ENCODE results near the gene SETD1A. TPM values are rescaled to one million over a fixed set of nuclear protein-coding genes. Genes with fewer than 3 reads are reported as not detected.

The SETD1A gene
- total RNA-seq, 6 donors from 2014 or later: 9.1 to 30.4 (median 17.0) TPM

GRCh38 chr16:30997725-30998711 is 40.5 kb downstream of the SETD1A start:
- DNase-seq (no peak), ATAC-seq (ENCODE audit: low FRiP score in 2 of 2) (peak in 1 of 2 donors; percentile 43)
- Histone ChIP-seq H3K9me3 (no peaks in the 10 kb centered on the region), H3K4me3 (peak overlapping the region; percentile 36 to 56 (median 44)), H3K27me3 (no peaks in the 10 kb centered on the region), H3K27ac (peak overlapping the region in 2 of 4 donors; percentile 50 to 84), H3K4me1 (peaks cover 14 to 17% (median 15%) of the 10 kb centered on the region in 4 donors), H3K36me3 (no peaks in the 10 kb centered on the region)
- 60 to 76% methylated on average over 14 to 21 of the region's 21 CpGs for WGBS, 2 donors
- TF ChIP-seq CTCF (IDR thresholded peaks at IDR 0.05) (no peak), POLR2AphosphoS5 (IDR thresholded peaks at IDR 0.05) (no peak), POLR2A (IDR thresholded peaks at IDR 0.05) (no peak), EP300 (IDR thresholded peaks at IDR 0.05) (no peak)

GRCh38 chr16:30998852-30999761 is 41.6 kb downstream of the SETD1A start:
- 70 to 72% methylated on average over 6 of the region's 6 CpGs for WGBS, 2 donors
- ATAC-seq (ENCODE audit: low FRiP score in 2 of 2) (no peak), DNase-seq (no peak)
- peaks cover 14 to 17% (median 15%) of the 10 kb centered on the region in 4 donors for H3K4me1 ChIP-seq
- H3K9me3 ChIP-seq: no peaks in the 10 kb centered on the region
- H3K4me3 ChIP-seq: no peak overlapping the region
- no peak for TF ChIP-seq POLR2A (IDR thresholded peaks at IDR 0.05)
- TF ChIP-seq CTCF (IDR thresholded peaks at IDR 0.05): no peak
- no peak for TF ChIP-seq EP300 (IDR thresholded peaks at IDR 0.05)
- TF ChIP-seq POLR2AphosphoS5 (IDR thresholded peaks at IDR 0.05): no peak
- H3K27me3 ChIP-seq: no peaks in the 10 kb centered on the region
- H3K27ac ChIP-seq: no peak overlapping the region
- no peaks in the 10 kb centered on the region for H3K36me3 ChIP-seq

- no peak for TF ChIP-seq CTCF (IDR thresholded peaks at IDR 0.05)
- TF ChIP-seq POLR2A (IDR thresholded peaks at IDR 0.05): no peak
- no peak for TF ChIP-seq POLR2AphosphoS5 (IDR thresholded peaks at IDR 0.05)
- no peak for TF ChIP-seq EP300 (IDR thresholded peaks at IDR 0.05)
- no peak overlapping the region for H3K27ac ChIP-seq
- H3K4me1 ChIP-seq: peaks cover 14 to 17% (median 15%) of the 10 kb centered on the region in 4 donors
- H3K4me3 ChIP-seq: no peak overlapping the region
- no peaks in the 10 kb centered on the region for H3K36me3 ChIP-seq
- ATAC-seq (ENCODE audit: low FRiP score in 2 of 2): no peak
- no peaks in the 10 kb centered on the region for H3K27me3 ChIP-seq
- DNase-seq: no peak
- WGBS, 2 donors: 77 to 86% methylated on average over 19 of the region's 19 CpGs
- no peaks in the 10 kb centered on the region for H3K9me3 ChIP-seq
These were observed 43.3 kb downstream of the SETD1A start for GRCh38 chr16:31000671-31001382.

GRCh38 chr16:31001507-31002249 is 44.1 kb downstream of the SETD1A start:
- WGBS, 2 donors: 64 to 67% methylated on average over 15 to 16 of the region's 16 CpGs
- TF ChIP-seq POLR2A (IDR thresholded peaks at IDR 0.05) (no peak), CTCF (IDR thresholded peaks at IDR 0.05) (no peak), POLR2AphosphoS5 (IDR thresholded peaks at IDR 0.05) (no peak), EP300 (IDR thresholded peaks at IDR 0.05) (no peak)

More at GRCh38 chr16:31001507-31002249, 44.1 kb downstream of the SETD1A start:
- Histone ChIP-seq H3K9me3 (no peaks in the 10 kb centered on the region), H3K4me3 (no peak overlapping the region), H3K27me3 (no peaks in the 10 kb centered on the region), H3K4me1 (peaks cover 9 to 13% (median 12%) of the 10 kb centered on the region in 4 donors), H3K27ac (no peak overlapping the region), H3K36me3 (no peaks in the 10 kb centered on the region)
- DNase-seq (no peak), ATAC-seq (ENCODE audit: low FRiP score in 2 of 2) (no peak)

Measured in upper lobe of left lung (tissue), 6 donors.